ENCODE measurements around the gene SUPT3H.

- TF ChIP-seq, protein P1, sequence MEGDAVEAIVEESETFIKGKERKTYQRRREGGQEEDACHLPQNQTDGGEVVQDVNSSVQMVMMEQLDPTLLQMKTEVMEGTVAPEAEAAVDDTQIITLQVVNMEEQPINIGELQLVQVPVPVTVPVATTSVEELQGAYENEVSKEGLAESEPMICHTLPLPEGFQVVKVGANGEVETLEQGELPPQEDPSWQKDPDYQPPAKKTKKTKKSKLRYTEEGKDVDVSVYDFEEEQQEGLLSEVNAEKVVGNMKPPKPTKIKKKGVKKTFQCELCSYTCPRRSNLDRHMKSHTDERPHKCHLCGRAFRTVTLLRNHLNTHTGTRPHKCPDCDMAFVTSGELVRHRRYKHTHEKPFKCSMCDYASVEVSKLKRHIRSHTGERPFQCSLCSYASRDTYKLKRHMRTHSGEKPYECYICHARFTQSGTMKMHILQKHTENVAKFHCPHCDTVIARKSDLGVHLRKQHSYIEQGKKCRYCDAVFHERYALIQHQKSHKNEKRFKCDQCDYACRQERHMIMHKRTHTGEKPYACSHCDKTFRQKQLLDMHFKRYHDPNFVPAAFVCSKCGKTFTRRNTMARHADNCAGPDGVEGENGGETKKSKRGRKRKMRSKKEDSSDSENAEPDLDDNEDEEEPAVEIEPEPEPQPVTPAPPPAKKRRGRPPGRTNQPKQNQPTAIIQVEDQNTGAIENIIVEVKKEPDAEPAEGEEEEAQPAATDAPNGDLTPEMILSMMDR (conservative IDR thresholded peaks at IDR 0.05 in 1 of 2, IDR thresholded peaks at IDR 0.05 in 1 of 2; ENCODE audit: extremely low read depth in 1 of 2, insufficient read depth in 1 of 2, low read depth in 1 of 2, low read length in 2 of 2), result no peak
- TF ChIP-seq EZH2 (IDR thresholded peaks at IDR 0.05; ENCODE audit: borderline replicate concordance, low read length), result no peak
These were observed 353.1 kb downstream of the SUPT3H start for GRCh38 chr6:45024610-45025009.

All from mammary epithelial cell (primary cell).